Thymus (tissue), 11 donors: ENCODE measurements around the gene ATG3. TPM values are rescaled to one million over a fixed set of nuclear protein-coding genes. Genes with fewer than 3 reads are reported as not detected.

Source experiments
- DNase-seq, 9 donors: peaks; one replicate each; pipeline ENCODE4 v3.0.0-alpha.2; 2013; ENCODE audit warnings: low spot score in 9 of 9, low read depth in 6 of 9, missing footprints in 1 of 9
- H3K27ac ChIP-seq, 2 donors: one replicate each; pipeline ENCODE4 v1.5.1; 2013; ENCODE audit warnings: control low read depth in 1 of 2, low read depth in 1 of 2, low read length in 1 of 2, mild to moderate bottlenecking in 1 of 2, moderate library complexity in 1 of 2
- H3K27me3 ChIP-seq, 2 donors: one replicate each; pipeline ENCODE4 v1.5.1; 2013; ENCODE audit warnings: low read length in 1 of 2; ENCODE audit not compliant: control insufficient read depth in 2 of 2, insufficient read depth in 1 of 2
- H3K36me3 ChIP-seq, 2 donors: one replicate each; pipeline ENCODE4 v1.5.1; 2013; ENCODE audit warnings: low read length in 1 of 2, mild to moderate bottlenecking in 1 of 2, moderate library complexity in 1 of 2; ENCODE audit not compliant: control insufficient read depth in 2 of 2, insufficient read depth in 2 of 2
- H3K4me1 ChIP-seq, 2 donors: one replicate each; pipeline ENCODE4 v1.5.1; 2013; ENCODE audit warnings: low read length in 2 of 2; ENCODE audit not compliant: control insufficient read depth in 2 of 2, insufficient read depth in 2 of 2
- H3K4me3 ChIP-seq, 2 donors: one replicate each; pipeline ENCODE4 v1.5.1; 2013; ENCODE audit warnings: low read length in 2 of 2, control low read depth in 1 of 2, mild to moderate bottlenecking in 1 of 2
- H3K9me3 ChIP-seq, 2 donors: one replicate each; pipeline ENCODE4 v1.5.1; 2013; ENCODE audit warnings: low read length in 1 of 2, mild to moderate bottlenecking in 1 of 2; ENCODE audit not compliant: control insufficient read depth in 2 of 2, insufficient read depth in 1 of 2
- WGBS: extraction: QIAGEN DNeasy Blood & Tissue Kit; methylation state at CpG from one replicate; pipeline ENCODE4 v1.1.7; 2013; 5-methylcytosine and 5-hydroxymethylcytosine counted together
- polyA plus RNA-seq: library from polyadenylated mRNA; stranded (reverse); fragments of 200-250 nt; gene quantifications from one replicate; pipeline ENCODE4 v1.2.3, GENCODE V29; 2013
- total RNA-seq: library from RNA; stranded (reverse); fragments of 120-200 nt; gene quantifications from one replicate; pipeline ENCODE4 v1.2.4, GENCODE V29; 2013
- donor health status: healthy.

ATG3 gene
- total and polyA plus RNA-seq, 2 donors: 56.4 to 73.1 TPM

DNA sequence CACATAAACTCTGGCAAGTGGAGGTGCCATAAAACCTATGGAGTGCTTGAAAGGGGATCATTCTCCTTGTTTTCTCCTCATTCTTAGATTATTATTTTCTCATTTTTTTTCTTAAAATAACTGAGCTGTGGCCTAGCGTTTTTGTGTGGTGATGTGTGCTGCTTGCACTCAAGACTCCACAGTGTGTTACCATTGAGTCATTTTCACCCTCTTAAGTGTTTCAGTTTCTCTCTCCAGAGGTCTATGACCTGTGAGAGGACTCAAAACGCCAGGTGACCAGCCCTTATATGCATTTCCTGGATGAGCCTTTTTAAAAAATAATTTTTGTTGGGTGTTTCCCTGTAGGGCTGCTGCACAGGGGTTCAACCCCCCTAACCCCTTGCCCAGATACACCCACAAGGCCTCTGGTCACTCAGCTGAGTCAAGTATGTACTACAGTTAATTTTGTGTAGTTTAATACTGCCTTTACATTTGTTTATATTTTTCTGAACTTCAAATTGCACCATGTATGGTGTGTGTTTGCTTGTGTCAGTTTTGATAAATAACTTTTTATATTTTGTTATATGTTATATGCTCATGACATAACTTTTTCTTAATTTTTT lies 47.1 kb downstream of the ATG3 start:
- H3K4me3 ChIP-seq: no peak overlapping the region
- DNase-seq: no peak
- 91% methylated on average over 2 of the region's 2 CpGs for WGBS

DNA sequence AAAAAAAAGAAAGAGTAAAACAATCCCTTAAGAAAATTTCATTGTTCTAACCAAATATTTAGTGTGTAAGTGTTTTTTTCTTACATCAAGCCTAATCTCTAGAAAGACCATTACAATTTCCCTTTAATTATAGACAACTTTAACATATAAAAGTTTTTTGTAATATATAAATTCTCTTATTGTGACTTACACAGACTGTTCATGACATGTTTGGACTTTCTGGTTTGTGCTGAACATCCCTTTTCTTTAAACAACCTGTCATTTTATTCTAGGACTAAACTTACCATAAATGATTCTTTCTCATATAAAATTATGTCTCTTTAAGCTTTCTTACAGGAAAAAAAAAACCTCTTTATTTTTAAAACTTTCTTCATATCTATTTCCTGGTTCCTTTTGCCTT lies 49.4 kb downstream of the ATG3 start:
- Histone ChIP-seq H3K27me3 (no peaks in the 10 kb centered on the region), H3K9me3 (peaks cover 0 to 3% of the 10 kb centered on the region in 2 donors), H3K4me1 (no peaks in the 10 kb centered on the region), H3K27ac (no peak overlapping the region), H3K4me3 (no peak overlapping the region), H3K36me3 (no peaks in the 10 kb centered on the region)
- no peak for DNase-seq

More for the DNA sequence above, 47.1 kb downstream of the ATG3 start:
- Histone ChIP-seq H3K27ac (no peak overlapping the region), H3K36me3 (no peaks in the 10 kb centered on the region), H3K27me3 (no peaks in the 10 kb centered on the region), H3K9me3 (peaks cover 0 to 3% of the 10 kb centered on the region in 2 donors), H3K4me1 (no peaks in the 10 kb centered on the region)

DNA sequence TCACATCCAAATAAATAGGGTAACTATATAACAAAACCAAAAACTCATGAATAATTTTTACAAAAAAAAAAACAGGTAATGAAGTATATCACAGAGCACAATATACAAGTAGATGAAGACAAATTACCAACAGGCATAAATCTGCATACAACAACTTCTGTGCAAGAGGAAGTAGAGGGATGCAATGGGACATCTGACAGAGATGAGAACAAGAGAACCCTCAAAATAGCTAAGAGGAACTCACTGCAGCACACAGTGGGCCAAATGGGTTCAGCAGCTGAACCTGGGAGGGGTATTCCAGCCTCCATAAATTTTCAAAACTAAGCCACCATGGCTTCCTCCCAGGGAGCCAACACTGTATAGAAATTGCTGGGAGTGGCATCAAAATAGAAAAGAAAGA lies 52.9 kb downstream of the ATG3 start:
- H3K36me3 ChIP-seq: no peaks in the 10 kb centered on the region
- H3K9me3 ChIP-seq: peaks cover 0 to 3% of the 10 kb centered on the region in 2 donors
- H3K27ac ChIP-seq: no peak overlapping the region
- no peaks in the 10 kb centered on the region for H3K4me1 ChIP-seq
- H3K27me3 ChIP-seq: no peaks in the 10 kb centered on the region
- H3K4me3 ChIP-seq: no peak overlapping the region
- no peak for DNase-seq

- 78% methylated on average over 2 of the region's 2 CpGs for WGBS
- no peak overlapping the region for H3K27ac ChIP-seq
- H3K36me3 ChIP-seq: no peaks in the 10 kb centered on the region
- DNase-seq: no peak
- H3K27me3 ChIP-seq: no peaks in the 10 kb centered on the region
- peaks cover 0 to 3% of the 10 kb centered on the region in 2 donors for H3K9me3 ChIP-seq
- no peaks in the 10 kb centered on the region for H3K4me1 ChIP-seq
- no peak overlapping the region for H3K4me3 ChIP-seq
These were observed 53.5 kb downstream of the ATG3 start for GRCh38 chr3:112508261-112508660.

DNA sequence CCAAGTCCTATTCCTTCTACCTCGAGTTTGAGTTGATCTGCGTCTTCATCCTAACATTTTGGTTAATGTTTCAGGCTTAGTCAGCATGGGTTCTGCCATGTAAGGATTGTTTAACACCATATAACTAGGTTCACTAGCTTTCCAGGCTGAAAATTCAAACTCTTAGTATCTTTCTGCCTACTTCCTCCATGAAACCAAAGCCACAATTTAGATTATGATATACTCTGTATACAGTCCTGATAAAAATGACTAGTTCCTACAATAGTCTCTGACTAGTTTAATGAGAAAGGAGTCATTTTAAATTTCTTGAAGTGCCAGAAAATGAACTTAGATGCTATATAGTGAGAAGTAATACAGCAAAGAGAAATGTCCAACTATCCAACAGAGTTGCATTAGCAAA lies 55.9 kb downstream of the ATG3 start:
- WGBS: 42% methylated on average over 2 of the region's 2 CpGs
- Histone ChIP-seq H3K9me3 (no peaks in the 10 kb centered on the region), H3K4me1 (no peaks in the 10 kb centered on the region), H3K36me3 (no peaks in the 10 kb centered on the region), H3K4me3 (no peak overlapping the region), H3K27me3 (no peaks in the 10 kb centered on the region), H3K27ac (no peak overlapping the region)
- no peak for DNase-seq

- Histone ChIP-seq H3K36me3 (no peaks in the 10 kb centered on the region), H3K9me3 (no peaks in the 10 kb centered on the region), H3K27me3 (no peaks in the 10 kb centered on the region), H3K4me1 (peaks cover 0 to 4% of the 10 kb centered on the region in 2 donors), H3K4me3 (no peak overlapping the region), H3K27ac (no peak overlapping the region)
- no peak for DNase-seq
- 93% methylated on average over 3 of the region's 3 CpGs for WGBS
These were observed 57.6 kb downstream of the ATG3 start for GRCh38 chr3:112504123-112504522.

- Histone ChIP-seq H3K4me3 (no peak overlapping the region), H3K27me3 (no peaks in the 10 kb centered on the region), H3K27ac (no peak overlapping the region), H3K4me1 (peaks cover 0 to 6% of the 10 kb centered on the region in 2 donors), H3K36me3 (no peaks in the 10 kb centered on the region), H3K9me3 (no peaks in the 10 kb centered on the region)
- no peak for DNase-seq
- 99% methylated on average over 4 of the region's 4 CpGs for WGBS
These were observed 58.3 kb downstream of the ATG3 start for GRCh38 chr3:112503304-112503972.

GRCh38 chr3:112500621-112501020 lies 61.1 kb downstream of the ATG3 start:
- no peaks in the 10 kb centered on the region for H3K27me3 ChIP-seq
- H3K27ac ChIP-seq: no peak overlapping the region
- no peaks in the 10 kb centered on the region for H3K36me3 ChIP-seq
- no peak for DNase-seq
- no peaks in the 10 kb centered on the region for H3K9me3 ChIP-seq
- 98% methylated on average over 2 of the region's 2 CpGs for WGBS
- H3K4me3 ChIP-seq: no peak overlapping the region
- H3K4me1 ChIP-seq: peaks cover 3 to 10% of the 10 kb centered on the region in 2 donors

GRCh38 chr3:112498914-112499711 lies 62.6 kb downstream of the ATG3 start, which contains the start of gene BTLA:
Gene BTLA, minus strand, starts transcription at chr3:112499472. Its CDS starts 114 bp downstream, at chr3:112499358.
- no peaks in the 10 kb centered on the region for H3K9me3 ChIP-seq
- H3K27me3 ChIP-seq: no peaks in the 10 kb centered on the region
- H3K36me3 ChIP-seq: no peaks in the 10 kb centered on the region
- peak within 1 kb of the TSS; percentile 41 to 42 for H3K4me3 ChIP-seq
- DNase-seq: peak; percentile 14 to 84 (median 56)
- 62% methylated on average over 12 of the region's 12 CpGs for WGBS
- H3K27ac ChIP-seq: peak within 1 kb of the TSS; percentile 71 to 87
- peaks cover 3 to 10% of the 10 kb centered on the region in 2 donors for H3K4me1 ChIP-seq
